Activated T-cell treated with anti-CD3 and anti-CD28 coated beads, Interleukin-2, amount 50 U/mL, for 1 hour (primary cell): ENCODE measurements around the gene PNPT1.
"Not testable (repeated sequence)": the region's sequence is repeated elsewhere in the genome, so short reads cannot be mapped to it uniquely, and the experiment has no call there.

Source experiments
- DNase-seq: peaks from one replicate; pipeline ENCODE4 v3.0.0-alpha.2; 2020

Gene PNPT1

GRCh38 chr2:55693181-55694125, at the start of gene PNPT1:
TSS of gene PNPT1 (minus strand) at chr2:55693844. CDS start at chr2:55693823, 21 bp downstream.
- peak; percentile 91 for DNase-seq

GRCh38 chr2:55742996-55743395, 49.4 kb upstream of the PNPT1 start:
- DNase-seq, result no peak

GRCh38 chr2:55736019-55736536, 42.4 kb upstream of the PNPT1 start:
- not testable (repeated sequence) for DNase-seq

- no peak for DNase-seq
These were observed 41.1 kb upstream of the PNPT1 start for GRCh38 chr2:55734726-55735125.

GRCh38 chr2:55733335-55733734, 39.7 kb upstream of the PNPT1 start:
- no peak for DNase-seq

GRCh38 chr2:55732854-55733253, 39.2 kb upstream of the PNPT1 start:
- DNase-seq, result no peak

- no peak for DNase-seq
These were observed 35.6 kb upstream of the PNPT1 start for GRCh38 chr2:55729136-55729685.

- DNase-seq, result no peak
These were observed 28.1 kb upstream of the PNPT1 start for GRCh38 chr2:55721596-55722215.

- no peak for DNase-seq
These were observed 26.8 kb upstream of the PNPT1 start for GRCh38 chr2:55720417-55720816.

- no peak for DNase-seq
These were observed 26.2 kb upstream of the PNPT1 start for GRCh38 chr2:55719852-55720251.

- DNase-seq, result no peak
These were observed 24.7 kb upstream of the PNPT1 start for GRCh38 chr2:55718165-55719008.

- DNase-seq, result no peak
These were observed 22.0 kb upstream of the PNPT1 start for GRCh38 chr2:55715626-55716025.

- not testable (repeated sequence) for DNase-seq
These were observed 21.5 kb upstream of the PNPT1 start for GRCh38 chr2:55715178-55715577.

GRCh38 chr2:55712477-55713060, 18.9 kb upstream of the PNPT1 start:
- no peak for DNase-seq

- DNase-seq, result no peak
These were observed 16.4 kb upstream of the PNPT1 start for GRCh38 chr2:55710025-55710424.

- DNase-seq, result no peak
These were observed 14.1 kb upstream of the PNPT1 start for GRCh38 chr2:55707751-55708150.

GRCh38 chr2:55706258-55706657, 12.6 kb upstream of the PNPT1 start:
- DNase-seq, result not testable (repeated sequence)

GRCh38 chr2:55705027-55705653, 11.5 kb upstream of the PNPT1 start:
- no peak for DNase-seq

GRCh38 chr2:55703350-55703749, 9.7 kb upstream of the PNPT1 start:
- no peak for DNase-seq

- DNase-seq, result not testable (repeated sequence)
These were observed 904 bp downstream of the PNPT1 start for GRCh38 chr2:55692740-55693139.

- no peak for DNase-seq
These were observed 21.0 kb downstream of the PNPT1 start for GRCh38 chr2:55672630-55673029.

- DNase-seq, result no peak
These were observed 24.7 kb downstream of the PNPT1 start for GRCh38 chr2:55668956-55669355.
